Natural killer cell treated with Interleukin-12 subunit alpha and Interleukin-12 subunit beta and Interleukin-15 and Interleukin-18, amount 100 ng/mL, for 72 hours (primary cell): ENCODE measurements around the gene ERH. TPM values are rescaled to one million over a fixed set of nuclear protein-coding genes. Genes with fewer than 3 reads are reported as not detected.
"Not testable (repeated sequence)": the region's sequence is repeated elsewhere in the genome, so short reads cannot be mapped to it uniquely, and the experiment has no call there.

Experiments used
- ATAC-seq, 2 donors: fragments of 150-1000 bp; cut with Tn5 transposase in 1 of 2; sonication (Bioruptor Pico), chemical (Tn5 transposase) in 1 of 2; 2 replicates each; pipeline ENCODE4 v1.10.0; 2021
- DNase-seq: peaks from one replicate; pipeline ENCODE4 v3.0.0; 2022; ENCODE audit warnings: low spot score
- H3K27ac Mint-ChIP-seq, 2 donors: 1 replicate in 1 of 2; 2 replicates in 1 of 2; pipeline ENCODE4 v1.8.0; 2022; ENCODE audit warnings: mixed read lengths in 2 of 2, mild to moderate bottlenecking in 1 of 2, moderate library complexity in 1 of 2
- H3K27me3 Mint-ChIP-seq, 2 donors: 1 replicate in 1 of 2; 2 replicates in 1 of 2; pipeline ENCODE4 v1.8.0; 2022; ENCODE audit warnings: mixed read lengths in 2 of 2
- H3K36me3 Mint-ChIP-seq: one replicate; pipeline ENCODE4 v1.8.0; 2022; ENCODE audit warnings: mixed read lengths
- H3K4me1 Mint-ChIP-seq, 2 donors: 1 replicate in 1 of 2; 2 replicates in 1 of 2; pipeline ENCODE4 v1.8.0; 2022; ENCODE audit warnings: low read depth in 2 of 2, mixed read lengths in 2 of 2, mild to moderate bottlenecking in 1 of 2
- H3K4me3 Mint-ChIP-seq: one replicate; pipeline ENCODE4 v1.8.0; 2022; ENCODE audit warnings: mixed read lengths
- H3K9me3 Mint-ChIP-seq: 2 replicates; pipeline ENCODE4 v1.8.0; 2022; ENCODE audit warnings: mixed read lengths
- total RNA-seq, 2 donors: library from RNA; stranded (reverse); gene quantifications; one replicate each; pipeline ENCODE4 v1.2.3, GENCODE V29; 2022

ERH gene
- total RNA-seq, 2 donors from 2014 or later = 227 to 233 TPM

DNA sequence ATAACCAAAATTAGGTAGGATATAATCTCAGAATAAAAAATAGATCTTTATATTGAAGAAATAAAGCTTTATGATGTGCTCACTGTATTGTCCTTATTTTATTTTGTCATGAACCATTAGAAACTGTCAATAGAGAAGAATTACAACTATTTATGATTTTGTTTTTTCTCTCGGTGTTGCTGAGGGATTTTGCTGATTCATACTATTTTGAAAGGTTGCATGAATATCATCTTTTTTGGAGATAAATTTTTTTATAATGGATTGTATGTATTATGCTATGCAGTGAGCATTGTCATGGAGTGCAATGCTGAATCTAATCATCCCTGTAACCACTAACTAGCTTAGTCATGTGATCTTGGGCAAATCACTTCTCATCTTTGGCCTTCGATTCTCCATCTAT is 15.4 kb upstream of the ERH start:
- Mint-ChIP-seq H3K27ac (no peak overlapping the region), H3K9me3 (peaks cover 3% of the 10 kb centered on the region), H3K27me3 (no peaks in the 10 kb centered on the region), H3K4me3 (no peak overlapping the region), H3K36me3 (peaks cover 11% of the 10 kb centered on the region), H3K4me1 (peaks cover 20 to 21% of the 10 kb centered on the region in 2 donors)
- ATAC-seq (no peak), DNase-seq (no peak)

DNA sequence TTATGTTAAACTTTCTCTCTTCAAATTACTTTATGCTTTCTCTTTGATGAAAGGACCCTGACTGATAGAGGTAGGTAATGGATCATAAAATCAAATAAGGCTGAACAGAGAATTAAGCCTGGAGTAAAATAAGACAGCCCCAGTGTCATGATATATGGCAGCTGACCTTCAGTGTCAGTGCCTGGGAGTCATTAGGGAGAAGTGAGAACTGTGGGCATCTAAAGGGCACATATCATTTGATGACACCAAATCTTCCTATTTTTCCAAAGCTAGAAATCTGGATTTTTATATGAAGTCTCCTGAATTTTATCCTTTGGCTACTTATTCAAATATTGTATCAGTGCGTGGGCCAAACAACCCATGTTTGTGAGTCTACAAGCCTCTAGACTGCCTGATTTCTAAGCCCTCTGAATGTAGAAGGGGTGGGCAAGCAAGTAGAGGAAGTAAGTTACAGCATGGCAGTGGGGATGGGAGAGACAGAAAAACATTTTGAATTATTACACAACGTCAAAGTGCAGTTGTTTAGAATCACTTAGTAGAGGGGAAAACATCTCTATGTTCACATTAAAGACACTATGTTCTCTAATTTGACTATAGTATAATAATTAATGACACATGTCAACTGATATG is 10.3 kb upstream of the ERH start:
- peaks cover 22 to 27% of the 10 kb centered on the region in 2 donors for H3K4me1 Mint-ChIP-seq
- no peaks in the 10 kb centered on the region for H3K9me3 Mint-ChIP-seq
- no peak overlapping the region for H3K4me3 Mint-ChIP-seq
- ATAC-seq (no peak), DNase-seq (no peak)
- H3K27me3 Mint-ChIP-seq = no peaks in the 10 kb centered on the region
- no peak overlapping the region for H3K27ac Mint-ChIP-seq
- H3K36me3 Mint-ChIP-seq = no peaks in the 10 kb centered on the region

DNA sequence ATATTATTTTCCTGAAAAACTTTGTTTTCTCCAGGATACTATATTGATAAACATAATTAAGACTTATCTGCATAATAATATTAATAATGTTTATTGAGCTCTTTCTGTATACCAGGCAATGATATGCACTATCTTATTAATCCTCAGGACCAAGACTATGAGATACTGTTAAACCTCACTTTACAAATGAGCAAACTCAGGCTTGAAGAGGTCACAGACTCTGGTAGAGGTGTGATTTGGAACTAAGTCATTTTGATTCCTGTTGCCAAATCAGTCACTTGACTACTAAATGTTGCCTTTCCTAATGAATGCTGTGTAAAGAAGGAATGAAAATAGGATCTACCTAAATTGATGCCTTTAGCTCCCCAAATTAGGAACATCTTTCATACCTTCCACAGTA is 7.7 kb upstream of the ERH start:
- no peaks in the 10 kb centered on the region for H3K36me3 Mint-ChIP-seq
- H3K4me1 Mint-ChIP-seq = peaks cover 22 to 29% of the 10 kb centered on the region in 2 donors

DNA sequence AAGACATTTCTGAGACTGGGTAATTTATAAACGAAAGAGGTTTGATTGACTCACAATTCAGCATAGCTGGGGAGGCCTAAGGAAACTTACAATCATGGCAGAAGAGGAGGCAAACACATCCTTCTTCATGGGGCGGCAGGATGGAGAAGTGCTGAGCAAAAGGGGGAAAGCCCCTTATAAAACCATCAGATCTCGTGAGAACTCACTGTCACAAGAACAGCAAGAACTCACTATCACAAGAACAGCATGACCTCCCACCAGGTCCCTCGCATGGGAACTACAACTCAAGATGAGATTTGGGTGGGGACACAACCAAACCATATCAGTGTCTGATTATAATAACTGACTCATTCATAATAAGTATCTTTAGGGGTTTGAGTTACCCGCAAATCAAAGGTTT is 6.8 kb upstream of the ERH start:
- Mint-ChIP-seq H3K27me3 (no peaks in the 10 kb centered on the region), H3K27ac (no peak overlapping the region), H3K4me3 (no peak overlapping the region), H3K4me1 (peaks cover 30 to 38% of the 10 kb centered on the region in 2 donors), H3K9me3 (no peaks in the 10 kb centered on the region), H3K36me3 (no peaks in the 10 kb centered on the region)
- DNase-seq (no peak), ATAC-seq (no peak)

More for the DNA sequence above, 7.7 kb upstream of the ERH start:
- H3K4me3 Mint-ChIP-seq = no peak overlapping the region
- ATAC-seq (peak in 1 of 2 donors; percentile 68), DNase-seq (no peak)
- no peaks in the 10 kb centered on the region for H3K27me3 Mint-ChIP-seq
- no peak overlapping the region for H3K27ac Mint-ChIP-seq
- H3K9me3 Mint-ChIP-seq = no peaks in the 10 kb centered on the region

DNA sequence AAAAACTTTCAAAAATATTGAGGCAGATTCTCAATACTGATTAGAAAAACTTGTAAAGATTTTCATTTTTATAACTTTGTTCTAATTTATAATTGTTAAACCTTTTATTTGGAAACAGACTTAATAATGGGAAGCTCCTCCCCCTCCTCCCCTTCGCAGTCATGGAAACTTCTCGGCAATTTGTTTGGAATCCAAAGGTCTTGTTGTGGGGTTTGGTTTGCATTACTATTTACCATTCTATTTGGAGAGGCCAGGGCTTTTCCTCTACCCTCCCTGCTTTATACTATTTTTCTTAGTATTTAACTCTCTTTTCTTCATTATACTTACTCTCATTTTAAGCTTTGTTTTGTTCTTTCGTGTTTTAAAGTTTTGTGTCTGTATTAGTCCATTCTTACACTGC is 6.4 kb upstream of the ERH start:
- Mint-ChIP-seq H3K4me3 (no peak overlapping the region), H3K36me3 (no peaks in the 10 kb centered on the region), H3K27ac (no peak overlapping the region), H3K27me3 (no peaks in the 10 kb centered on the region), H3K4me1 (peaks cover 30 to 42% of the 10 kb centered on the region in 2 donors), H3K9me3 (no peaks in the 10 kb centered on the region)
- DNase-seq = no peak
- ATAC-seq = no peak

DNA sequence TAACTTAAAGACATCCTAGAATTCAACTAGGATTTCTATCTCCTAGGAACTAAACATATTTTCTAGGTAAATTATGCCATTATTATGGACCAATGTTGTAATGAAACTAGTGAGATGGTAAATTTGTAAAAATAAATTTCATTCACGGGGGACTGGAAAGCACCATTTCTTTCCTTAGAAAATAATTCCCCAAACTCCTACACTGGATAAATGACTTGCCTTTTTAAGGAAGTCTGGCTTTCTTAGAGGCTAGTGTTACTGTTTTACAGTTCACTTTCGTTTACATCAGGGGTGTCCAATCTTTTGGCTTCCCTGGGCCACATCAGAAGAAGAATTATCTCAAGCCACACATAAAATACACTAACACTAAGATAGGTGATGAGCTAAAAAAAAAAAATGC is 3.7 kb upstream of the ERH start:
- no peak for ATAC-seq
- no peaks in the 10 kb centered on the region for H3K27me3 Mint-ChIP-seq
- H3K4me1 Mint-ChIP-seq = peaks cover 27 to 40% of the 10 kb centered on the region in 2 donors

DNA sequence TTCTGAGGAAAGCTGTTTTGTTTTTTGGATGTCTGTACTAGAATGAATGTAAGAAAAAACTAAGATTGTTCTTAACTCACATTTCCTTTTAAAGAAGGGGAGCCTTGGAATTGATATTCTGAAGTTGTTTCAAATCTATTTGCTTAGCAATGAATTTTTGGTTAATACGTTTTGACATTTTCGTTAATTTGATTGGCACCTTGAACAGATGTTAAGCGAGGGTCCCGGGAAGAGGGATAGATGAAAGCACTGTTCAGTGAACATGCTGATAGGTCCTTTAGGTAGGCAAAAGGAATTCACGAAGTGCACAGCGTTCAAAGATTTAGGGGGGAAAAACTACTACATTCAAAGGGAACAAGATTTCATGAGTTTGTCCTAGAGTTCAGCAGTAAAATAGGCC is 2.1 kb upstream of the ERH start:
- DNase-seq (no peak), ATAC-seq (no peak)
- H3K4me3 Mint-ChIP-seq = peak overlapping the region; percentile 93
- H3K27ac Mint-ChIP-seq = peak overlapping the region; percentile 99 to 100
- H3K9me3 Mint-ChIP-seq = no peaks in the 10 kb centered on the region
- H3K27me3 Mint-ChIP-seq = no peaks in the 10 kb centered on the region
- H3K36me3 Mint-ChIP-seq = peaks cover 16% of the 10 kb centered on the region
- H3K4me1 Mint-ChIP-seq = peaks cover 32 to 51% of the 10 kb centered on the region in 2 donors

More for the DNA sequence above, 3.7 kb upstream of the ERH start:
- H3K36me3 Mint-ChIP-seq = peaks cover 7% of the 10 kb centered on the region
- peak overlapping the region; percentile 38 for H3K4me3 Mint-ChIP-seq
- no peak for DNase-seq
- H3K27ac Mint-ChIP-seq = no peak overlapping the region
- no peaks in the 10 kb centered on the region for H3K9me3 Mint-ChIP-seq

DNA sequence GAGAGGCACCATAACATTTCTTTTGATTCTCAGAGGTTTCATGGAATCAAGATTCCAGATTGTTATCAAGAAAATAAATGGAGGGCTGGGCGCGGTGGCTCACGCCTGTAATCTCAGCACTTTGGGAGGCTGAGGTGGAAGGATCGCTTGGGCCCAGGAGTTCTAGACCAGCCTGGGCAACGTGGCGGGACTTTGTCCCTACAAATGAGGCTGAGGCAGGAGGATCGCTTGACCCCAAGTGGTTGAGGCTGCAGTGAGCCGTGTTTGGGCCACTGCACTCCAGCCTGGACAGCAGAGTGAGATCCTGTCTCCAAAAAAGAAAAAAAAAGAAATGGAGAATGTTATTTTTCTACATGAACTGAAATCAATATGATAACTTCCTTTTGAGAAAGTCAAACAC is 1.7 kb upstream of the ERH start:
- peaks cover 17% of the 10 kb centered on the region for H3K36me3 Mint-ChIP-seq
- peak overlapping the region; percentile 99 to 100 for H3K27ac Mint-ChIP-seq
- H3K9me3 Mint-ChIP-seq = no peaks in the 10 kb centered on the region
- peaks cover 30 to 48% of the 10 kb centered on the region in 2 donors for H3K4me1 Mint-ChIP-seq
- ATAC-seq = no peak
- no peak for DNase-seq
- peak overlapping the region; percentile 93 for H3K4me3 Mint-ChIP-seq
- no peaks in the 10 kb centered on the region for H3K27me3 Mint-ChIP-seq

DNA sequence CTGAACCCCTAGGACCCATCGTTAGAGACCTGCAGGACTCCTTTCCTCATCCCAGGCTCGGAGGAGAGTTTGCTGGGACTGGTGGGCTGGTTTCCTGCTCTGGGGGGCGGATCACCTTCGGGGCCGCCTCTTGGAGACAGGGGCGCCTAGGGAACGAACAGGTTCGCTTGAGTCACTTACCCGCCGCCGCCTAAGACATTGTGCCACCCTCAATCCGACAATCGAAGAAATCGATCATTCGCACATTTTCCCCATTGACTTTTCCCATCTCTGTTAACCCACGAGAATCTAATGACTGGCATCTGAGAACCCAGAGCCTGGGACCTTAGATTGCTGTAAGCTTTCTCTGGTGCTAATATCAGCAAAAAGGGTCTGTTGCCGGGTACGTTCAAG is 715 bp upstream of the ERH start:
- H3K27ac Mint-ChIP-seq = peak overlapping the region; percentile 99 to 100
- peaks cover 19% of the 10 kb centered on the region for H3K36me3 Mint-ChIP-seq
- DNase-seq (no peak), ATAC-seq (peak; percentile 8 to 44)
- H3K27me3 Mint-ChIP-seq = no peaks in the 10 kb centered on the region
- peaks cover 27 to 48% of the 10 kb centered on the region in 2 donors for H3K4me1 Mint-ChIP-seq
- H3K9me3 Mint-ChIP-seq = no peaks in the 10 kb centered on the region
- peak overlapping the region; percentile 93 for H3K4me3 Mint-ChIP-seq

DNA sequence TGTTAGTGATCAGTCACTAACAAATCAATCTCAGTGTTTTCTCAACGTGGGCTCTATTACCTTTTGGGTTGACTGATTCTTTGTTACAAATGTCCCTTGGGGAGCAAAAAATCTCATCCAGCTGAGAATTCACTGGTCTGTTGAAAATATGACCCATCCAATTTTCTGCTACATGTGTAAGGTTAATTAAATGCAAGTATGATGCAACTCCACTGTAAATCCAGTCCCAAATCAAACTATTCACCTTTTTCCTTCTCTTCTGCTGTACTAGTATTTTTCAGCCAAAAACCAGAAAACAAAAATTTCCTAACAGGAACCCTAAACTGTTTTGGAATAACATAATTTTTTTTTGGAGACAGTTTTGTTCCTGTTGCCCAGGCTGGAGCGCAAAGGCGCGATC is 2.2 kb downstream of the ERH start:
- H3K9me3 Mint-ChIP-seq = no peaks in the 10 kb centered on the region
- no peaks in the 10 kb centered on the region for H3K27me3 Mint-ChIP-seq
- H3K27ac Mint-ChIP-seq = peak overlapping the region in 1 of 2 donors; percentile 100
- ATAC-seq (no peak), DNase-seq (no peak)
- H3K4me1 Mint-ChIP-seq = peaks cover 45 to 70% of the 10 kb centered on the region in 2 donors
- peaks cover 43% of the 10 kb centered on the region for H3K36me3 Mint-ChIP-seq
- H3K4me3 Mint-ChIP-seq = peak overlapping the region; percentile 93

DNA sequence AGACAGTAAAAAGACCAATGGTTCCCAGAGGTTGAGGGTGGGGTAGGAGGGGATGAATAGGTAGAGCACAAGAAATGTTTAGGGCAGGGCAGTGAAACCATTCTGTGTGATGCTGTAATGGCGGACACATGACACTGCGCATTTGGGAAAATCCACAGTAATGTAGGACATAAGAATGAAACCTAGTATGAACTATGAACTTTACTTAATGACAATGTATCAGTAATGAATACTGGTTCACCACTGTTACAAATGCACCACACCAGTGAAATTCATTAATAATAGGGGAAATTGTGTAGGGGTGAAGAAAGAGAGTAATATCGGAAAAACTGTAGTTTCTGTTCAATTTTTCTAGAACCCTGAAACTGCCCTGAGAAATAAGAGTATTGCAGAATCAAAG is 5.6 kb downstream of the ERH start:
- Mint-ChIP-seq H3K4me3 (peak overlapping the region; percentile 46), H3K4me1 (peaks cover 48 to 63% of the 10 kb centered on the region in 2 donors), H3K27me3 (no peaks in the 10 kb centered on the region), H3K9me3 (no peaks in the 10 kb centered on the region), H3K36me3 (peaks cover 53% of the 10 kb centered on the region), H3K27ac (peak overlapping the region in 1 of 2 donors; percentile 81)
- DNase-seq (no peak), ATAC-seq (no peak)

DNA sequence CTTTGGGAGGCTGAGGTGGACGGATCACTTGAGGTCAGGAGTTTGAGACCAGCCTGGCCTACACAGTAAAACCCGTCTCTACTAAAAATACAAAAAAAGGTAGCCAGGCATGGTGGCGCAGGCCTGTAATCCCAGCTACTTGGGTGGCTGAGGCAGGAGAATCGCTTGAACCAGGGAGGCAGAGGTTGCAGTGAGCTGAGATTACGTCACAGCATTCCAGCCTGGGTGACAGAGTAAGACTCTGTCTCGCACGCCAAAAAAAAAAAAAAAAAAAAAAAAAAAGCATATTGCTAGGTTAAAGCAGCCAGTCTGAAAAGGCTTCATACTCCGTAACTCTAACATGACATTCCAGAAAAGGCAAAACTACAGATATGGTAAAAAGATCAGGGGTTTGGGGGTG is 6.7 kb downstream of the ERH start:
- Mint-ChIP-seq H3K36me3 (peaks cover 51% of the 10 kb centered on the region), H3K4me3 (peak overlapping the region; percentile 46), H3K4me1 (peaks cover 46 to 58% of the 10 kb centered on the region in 2 donors), H3K27ac (peak overlapping the region; percentile 40 to 81)
- not testable (repeated sequence) for H3K9me3 Mint-ChIP-seq, H3K27me3 Mint-ChIP-seq, ATAC-seq, DNase-seq

DNA sequence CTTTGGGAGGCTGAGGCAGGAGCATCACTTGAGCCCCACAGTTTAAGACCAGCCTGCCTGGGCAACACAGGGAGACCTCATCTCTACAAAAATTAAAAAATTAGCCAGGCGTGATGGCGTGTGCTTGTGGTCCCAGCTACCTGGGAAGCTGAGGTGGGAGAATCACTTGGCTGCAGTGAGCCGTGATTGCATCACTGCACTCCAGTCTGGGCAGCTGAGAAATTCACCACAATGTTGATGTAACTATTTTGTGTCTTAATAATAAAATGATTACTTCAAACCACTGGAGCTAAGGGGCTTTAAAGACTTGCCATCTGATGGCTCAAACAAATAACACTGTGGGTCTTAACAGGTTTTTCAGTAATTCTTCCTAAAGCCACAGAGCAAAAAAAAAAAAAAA is 10.8 kb downstream of the ERH start:
- H3K9me3 Mint-ChIP-seq = no peaks in the 10 kb centered on the region

DNA sequence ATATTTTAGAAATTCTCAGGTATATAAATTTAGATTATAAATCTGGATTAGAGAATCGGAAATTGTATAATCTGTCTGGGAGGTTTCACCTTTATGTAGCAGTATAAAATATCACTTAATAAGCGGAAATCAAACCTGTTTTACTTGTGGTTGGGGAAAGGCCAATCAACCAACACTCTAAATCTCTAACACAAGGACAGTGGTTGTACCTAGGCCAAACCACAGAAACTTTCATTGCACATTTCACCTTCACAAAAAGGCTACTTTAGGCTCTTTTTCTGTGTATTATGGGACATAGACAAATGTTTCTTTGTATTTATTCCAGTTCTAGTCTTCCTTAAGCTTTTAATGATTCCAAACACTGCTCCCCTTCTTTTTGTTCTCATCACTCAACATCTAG is 19.8 kb downstream of the ERH start:
- no peak overlapping the region for H3K4me3 Mint-ChIP-seq
- H3K9me3 Mint-ChIP-seq = no peaks in the 10 kb centered on the region
- ATAC-seq = no peak
- peaks cover 0 to 13% of the 10 kb centered on the region in 2 donors for H3K4me1 Mint-ChIP-seq
- no peak overlapping the region for H3K27ac Mint-ChIP-seq
- H3K27me3 Mint-ChIP-seq = no peaks in the 10 kb centered on the region
- no peak for DNase-seq
- H3K36me3 Mint-ChIP-seq = peaks cover 18% of the 10 kb centered on the region

More for the DNA sequence above, 10.8 kb downstream of the ERH start:
- DNase-seq = no peak
- Mint-ChIP-seq H3K4me1 (peaks cover 36 to 44% of the 10 kb centered on the region in 2 donors), H3K27ac (no peak overlapping the region), H3K4me3 (no peak overlapping the region), H3K36me3 (peaks cover 40% of the 10 kb centered on the region), H3K27me3 (no peaks in the 10 kb centered on the region)
- ATAC-seq = no peak

DNA sequence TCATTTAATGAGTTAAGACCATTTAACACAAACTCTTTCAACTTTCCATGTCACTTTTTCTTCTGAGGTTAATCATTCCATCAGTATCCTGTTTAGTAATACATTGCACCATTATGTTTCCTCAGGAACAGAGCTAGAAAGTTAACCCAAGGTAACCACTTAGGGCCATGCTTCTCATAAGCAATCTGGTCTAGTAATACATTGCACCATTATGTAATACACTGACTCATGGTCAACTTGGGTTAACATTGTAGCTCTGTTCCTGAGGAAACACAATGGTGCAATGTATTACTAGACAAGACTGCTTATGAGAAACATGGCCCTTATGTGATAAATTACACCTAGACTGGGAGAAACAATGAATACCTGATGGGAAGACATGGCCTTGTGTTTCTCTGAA is 21.7 kb downstream of the ERH start:
- Mint-ChIP-seq H3K9me3 (no peaks in the 10 kb centered on the region), H3K27ac (peak overlapping the region in 1 of 2 donors; percentile 9), H3K36me3 (peaks cover 18% of the 10 kb centered on the region), H3K27me3 (no peaks in the 10 kb centered on the region), H3K4me1 (peaks cover 0 to 13% of the 10 kb centered on the region in 2 donors), H3K4me3 (no peak overlapping the region)
- DNase-seq (no peak), ATAC-seq (peak; percentile 62 to 77)
